ENCODE results near the gene LRCH4. TPM values are rescaled to one million over a fixed set of nuclear protein-coding genes. Genes with fewer than 3 reads are reported as not detected.

LRCH4 gene
- total RNA-seq, 2 experiments from 2014 or later = 313 to 317 TPM

DNA sequence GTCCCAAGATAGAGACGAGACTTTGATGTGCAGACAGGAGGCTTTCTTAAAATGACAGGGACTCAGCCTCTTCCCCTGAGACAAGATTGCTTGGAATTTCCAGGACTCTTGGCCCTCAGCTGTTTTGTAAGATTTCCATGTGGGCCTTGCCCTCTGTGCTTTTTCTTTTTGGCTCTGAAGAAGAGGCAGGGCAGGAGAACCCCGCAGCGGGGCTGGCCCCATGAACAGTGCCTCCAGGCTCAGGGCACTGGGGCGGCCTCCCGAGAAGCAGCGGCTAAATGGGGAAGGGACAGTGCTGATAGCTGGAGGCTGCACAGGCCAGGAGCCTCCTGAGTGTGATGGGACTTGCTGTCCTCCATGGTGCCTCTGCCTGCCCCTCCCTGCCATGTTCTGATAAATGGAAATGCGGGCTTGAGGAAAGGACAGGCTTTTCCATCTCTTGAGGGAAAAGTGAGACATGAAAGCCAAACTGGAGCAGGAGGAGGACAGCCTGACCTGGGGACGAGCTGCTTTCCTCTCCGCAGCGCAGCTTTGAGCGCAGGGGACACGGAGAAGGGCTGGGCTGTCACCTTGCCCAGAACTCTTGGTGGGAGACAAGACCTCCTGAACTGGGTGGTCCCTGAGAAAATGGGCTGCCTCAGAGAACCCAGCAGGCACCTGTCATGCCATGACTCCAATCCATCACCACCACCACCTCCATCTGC, 24.3 kb downstream of the LRCH4 start:
- Mint-ChIP-seq H3K27me3 (no peaks in the 10 kb centered on the region), H3K4me3 (no peak overlapping the region), H3K27ac (no peak overlapping the region), H3K36me3 (ENCODE audit: low read depth) (peaks cover 47% of the 10 kb centered on the region), H3K4me1 (ENCODE audit: low read depth) (peaks cover 17% of the 10 kb centered on the region), H3K9me3 (no peaks in the 10 kb centered on the region)
- no peaks in the 10 kb centered on the region for H3K9me3 ChIP-seq (ENCODE audit: control insufficient read depth in 1 of 2, insufficient read depth in 1 of 2, low read length in 2 of 2)
- ATAC-seq (ENCODE audit: poor library complexity) = no peak
- no peak for DNase-seq
- peaks cover 44% of the 10 kb centered on the region for H3K36me3 ChIP-seq (ENCODE audit: insufficient read depth, low read length)
- no peak overlapping the region for H3K27ac ChIP-seq (ENCODE audit: low read depth in 1 of 2, low read length in 2 of 2)
- no peaks in the 10 kb centered on the region for H3K27me3 ChIP-seq (ENCODE audit: control insufficient read depth in 1 of 2, insufficient read depth in 2 of 2, low read length in 2 of 2)
- ChIA-PET POLR2A (interaction anchor here (1.6 kb wide), 1 partner anchor 22 kb away, joined by 4 read pairs; no protein-coding TSS in a partner anchor), CTCF (interaction anchor here (3.5 kb wide), 1 partner anchor 21 kb away, joined by 48 read pairs; the partner anchor contains the start of gene AGFG2)
- no peak overlapping the region for H3K4me3 ChIP-seq (ENCODE audit: low read length)
- peaks cover 17% of the 10 kb centered on the region for H3K4me1 ChIP-seq (ENCODE audit: insufficient read depth, low read length)
- intact Hi-C loops (cut with DNase I, micrococcal nuclease) = loop anchor here in 1 of 2 experiments (2.0 kb wide), 1 partner anchor 291 kb away; the partner anchor contains the start of gene SLC12A9
- TF ChIP-seq, protein P1, sequence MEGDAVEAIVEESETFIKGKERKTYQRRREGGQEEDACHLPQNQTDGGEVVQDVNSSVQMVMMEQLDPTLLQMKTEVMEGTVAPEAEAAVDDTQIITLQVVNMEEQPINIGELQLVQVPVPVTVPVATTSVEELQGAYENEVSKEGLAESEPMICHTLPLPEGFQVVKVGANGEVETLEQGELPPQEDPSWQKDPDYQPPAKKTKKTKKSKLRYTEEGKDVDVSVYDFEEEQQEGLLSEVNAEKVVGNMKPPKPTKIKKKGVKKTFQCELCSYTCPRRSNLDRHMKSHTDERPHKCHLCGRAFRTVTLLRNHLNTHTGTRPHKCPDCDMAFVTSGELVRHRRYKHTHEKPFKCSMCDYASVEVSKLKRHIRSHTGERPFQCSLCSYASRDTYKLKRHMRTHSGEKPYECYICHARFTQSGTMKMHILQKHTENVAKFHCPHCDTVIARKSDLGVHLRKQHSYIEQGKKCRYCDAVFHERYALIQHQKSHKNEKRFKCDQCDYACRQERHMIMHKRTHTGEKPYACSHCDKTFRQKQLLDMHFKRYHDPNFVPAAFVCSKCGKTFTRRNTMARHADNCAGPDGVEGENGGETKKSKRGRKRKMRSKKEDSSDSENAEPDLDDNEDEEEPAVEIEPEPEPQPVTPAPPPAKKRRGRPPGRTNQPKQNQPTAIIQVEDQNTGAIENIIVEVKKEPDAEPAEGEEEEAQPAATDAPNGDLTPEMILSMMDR (IDR thresholded peaks at IDR 0.05) = no peak

GRCh38 chr7:100559127-100559526, 26.8 kb downstream of the LRCH4 start:
- ATAC-seq (ENCODE audit: poor library complexity) (no peak), DNase-seq (no peak)
- no peaks in the 10 kb centered on the region for H3K27me3 Mint-ChIP-seq
- H3K4me1 ChIP-seq (ENCODE audit: insufficient read depth, low read length) = peaks cover 18% of the 10 kb centered on the region
- H3K9me3 Mint-ChIP-seq = no peaks in the 10 kb centered on the region
- H3K4me3 Mint-ChIP-seq = no peak overlapping the region
- POLR2A ChIA-PET = interaction anchor here (1.0 to 2.2 kb wide), 9 partner anchors 9 to 90 kb away, joined by 4 to 8 read pairs (median 6); partner anchors contain the start of genes AGFG2, FBXO24, LRCH4 and NYAP1
- no peak overlapping the region for H3K27ac ChIP-seq (ENCODE audit: low read depth in 1 of 2, low read length in 2 of 2)
- peaks cover 16% of the 10 kb centered on the region for H3K4me1 Mint-ChIP-seq (ENCODE audit: low read depth)
- TF ChIP-seq, protein P1 (IDR thresholded peaks at IDR 0.05) = no peak
- no peaks in the 10 kb centered on the region for H3K27me3 ChIP-seq (ENCODE audit: control insufficient read depth in 1 of 2, insufficient read depth in 2 of 2, low read length in 2 of 2)
- intact Hi-C loops (cut with DNase I, micrococcal nuclease) = loop anchor here (1.0 to 2.0 kb wide), 4 partner anchors 18 to 90 kb away; partner anchors contain the start of genes AGFG2 (in 1 of the 2) and NYAP1 (in 1 of the 2)
- CTCF ChIA-PET = interaction anchor here (0.6 to 3.5 kb wide), 23 partner anchors 9 to 293 kb away, joined by 3 to 48 read pairs (median 4); partner anchors contain the start of genes AGFG2, MOSPD3 and SLC12A9
- H3K9me3 ChIP-seq (ENCODE audit: control insufficient read depth in 1 of 2, insufficient read depth in 1 of 2, low read length in 2 of 2) = no peaks in the 10 kb centered on the region
- H3K27ac Mint-ChIP-seq = no peak overlapping the region
- H3K4me3 ChIP-seq (ENCODE audit: low read length) = no peak overlapping the region
- peaks cover 65% of the 10 kb centered on the region for H3K36me3 Mint-ChIP-seq (ENCODE audit: low read depth)
- peaks cover 60% of the 10 kb centered on the region for H3K36me3 ChIP-seq (ENCODE audit: insufficient read depth, low read length)

DNA sequence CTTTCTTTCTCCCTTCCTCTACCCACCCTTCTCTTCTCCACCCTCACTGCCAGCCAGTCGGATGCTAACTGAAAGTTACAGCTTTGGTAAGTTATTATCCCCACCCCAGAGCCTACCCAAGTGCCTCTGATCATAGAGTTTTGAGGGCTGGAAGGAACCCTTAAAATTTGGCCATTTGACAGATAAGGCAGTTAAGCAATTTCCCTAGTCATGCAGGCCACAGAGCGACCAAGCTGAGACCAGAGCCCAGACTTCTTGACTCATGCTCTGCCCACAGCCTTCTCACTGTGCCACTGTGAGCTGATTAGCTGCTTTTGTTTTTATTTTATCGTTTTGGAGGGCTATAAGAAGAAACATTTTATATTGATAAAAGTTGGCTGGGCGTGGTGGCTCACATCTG, 29.4 kb downstream of the LRCH4 start:
- H3K9me3 Mint-ChIP-seq = no peaks in the 10 kb centered on the region
- H3K27ac ChIP-seq (ENCODE audit: low read depth in 1 of 2, low read length in 2 of 2) = no peak overlapping the region
- DNase-seq (no peak), ATAC-seq (ENCODE audit: poor library complexity) (no peak)
- POLR2A ChIA-PET = interaction anchor here (0.9 kb wide), 1 partner anchor 18 kb away, joined by 3 read pairs; the partner anchor contains the start of gene AGFG2
- peaks cover 12% of the 10 kb centered on the region for H3K4me1 ChIP-seq (ENCODE audit: insufficient read depth, low read length)
- H3K27me3 ChIP-seq (ENCODE audit: control insufficient read depth in 1 of 2, insufficient read depth in 2 of 2, low read length in 2 of 2) = no peaks in the 10 kb centered on the region
- CTCF ChIA-PET = interaction anchor here (1.7 kb wide), 1 partner anchor 11 kb away, joined by 4 read pairs; no protein-coding TSS in a partner anchor
- intact Hi-C loops (cut with DNase I, micrococcal nuclease) = no loop called here
- H3K27ac Mint-ChIP-seq = no peak overlapping the region
- no peaks in the 10 kb centered on the region for H3K9me3 ChIP-seq (ENCODE audit: control insufficient read depth in 1 of 2, insufficient read depth in 1 of 2, low read length in 2 of 2)
- H3K27me3 Mint-ChIP-seq = no peaks in the 10 kb centered on the region
- H3K4me1 Mint-ChIP-seq (ENCODE audit: low read depth) = peaks cover 15% of the 10 kb centered on the region
- no peak overlapping the region for H3K4me3 ChIP-seq (ENCODE audit: low read length)
- H3K4me3 Mint-ChIP-seq = no peak overlapping the region
- TF ChIP-seq, protein P1 (IDR thresholded peaks at IDR 0.05) = no peak
- H3K36me3 ChIP-seq (ENCODE audit: insufficient read depth, low read length) = peaks cover 66% of the 10 kb centered on the region
- peaks cover 65% of the 10 kb centered on the region for H3K36me3 Mint-ChIP-seq (ENCODE audit: low read depth)
